GM18526 (cell line): Measurements from ENCODE around the gene MS4A13.

Experiments used
- POLR2A ChIP-seq: IDR thresholded peaks from 3 replicates; pipeline ENCODE4 v1.6.1; 2011; ENCODE audit not compliant: insufficient read length; ENCODE audit errors: extremely low read depth

Gene MS4A13

GRCh38 chr11:60515144-60515855 lies at the start of gene MS4A13:
TSS of gene MS4A13 (plus strand) at chr11:60515392. CDS start at chr11:60518084, 2,692 bp downstream.
- no peak for TF ChIP-seq POLR2A

GRCh38 chr11:60468829-60469228 lies 46.4 kb upstream of the MS4A13 start:
- TF ChIP-seq POLR2A: no peak

GRCh38 chr11:60469723-60470122 lies 45.5 kb upstream of the MS4A13 start:
- TF ChIP-seq POLR2A: no peak

- TF ChIP-seq POLR2A: no peak
Measured at GRCh38 chr11:60477035-60477445, 38.2 kb upstream of the MS4A13 start.

- TF ChIP-seq POLR2A: no peak
Measured at GRCh38 chr11:60482361-60482760, 32.8 kb upstream of the MS4A13 start.

- TF ChIP-seq POLR2A: no peak
Measured at GRCh38 chr11:60485987-60486386, 29.2 kb upstream of the MS4A13 start.

- TF ChIP-seq POLR2A: no peak
Measured at GRCh38 chr11:60492488-60493009, 22.6 kb upstream of the MS4A13 start, which contains the start of gene MS4A12. TSS of gene MS4A12 (plus strand) at chr11:60492778. CDS start at chr11:60497319, 4,541 bp downstream.

- no peak for TF ChIP-seq POLR2A
Measured at GRCh38 chr11:60493454-60493853, 21.7 kb upstream of the MS4A13 start.

GRCh38 chr11:60498399-60498798 lies 16.8 kb upstream of the MS4A13 start:
- TF ChIP-seq POLR2A: no peak

GRCh38 chr11:60498853-60499252 lies 16.3 kb upstream of the MS4A13 start:
- no peak for TF ChIP-seq POLR2A

- no peak for TF ChIP-seq POLR2A
Measured at GRCh38 chr11:60500276-60500910, 14.8 kb upstream of the MS4A13 start.

GRCh38 chr11:60502221-60502775 lies 12.9 kb upstream of the MS4A13 start:
- TF ChIP-seq POLR2A: no peak

- TF ChIP-seq POLR2A: no peak
Measured at GRCh38 chr11:60504219-60504905, 10.8 kb upstream of the MS4A13 start.

GRCh38 chr11:60511393-60511792 lies 3.8 kb upstream of the MS4A13 start:
- TF ChIP-seq POLR2A: no peak

- TF ChIP-seq POLR2A: no peak
Measured at GRCh38 chr11:60512651-60513225, 2.5 kb upstream of the MS4A13 start.
